ENCODE data around the gene EPB41L4B.

The EPB41L4B gene

GRCh38 chr9:109190151-109190550 lies 130.7 kb downstream of the EPB41L4B start:
- DNase-seq (ENCODE audit: extremely low read depth, insufficient read length): no peak

DNA sequence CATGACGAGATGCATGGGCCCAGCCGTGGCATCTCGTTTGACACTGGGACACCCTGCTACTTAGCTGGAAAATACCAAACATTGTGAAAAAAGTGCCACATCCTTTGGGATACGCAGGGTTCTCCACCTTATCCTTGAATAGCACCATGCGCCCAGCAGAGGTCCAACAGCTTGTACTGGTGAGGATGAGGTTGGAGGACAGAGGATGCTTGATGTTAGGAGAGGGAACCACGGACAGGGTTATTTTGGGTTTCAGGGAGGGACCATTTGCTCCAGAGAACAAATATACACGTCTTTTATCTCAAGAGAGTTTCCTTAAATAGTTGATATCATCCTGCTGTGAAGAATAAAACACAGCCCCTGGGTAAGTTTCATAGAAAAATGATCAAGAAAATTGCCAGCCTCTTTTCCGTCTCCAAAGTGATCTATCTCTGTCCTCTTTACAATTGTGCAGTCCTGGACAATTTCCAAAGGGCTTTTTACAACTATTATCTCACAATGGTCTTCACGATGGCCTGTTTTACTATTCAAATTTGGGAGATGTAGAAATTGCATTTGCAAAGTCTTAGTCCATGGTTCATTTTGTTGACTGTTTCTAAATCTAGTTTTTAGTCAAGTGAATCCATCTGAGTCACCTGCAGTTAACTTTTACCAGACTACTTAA lies 133.9 kb downstream of the EPB41L4B start:
- no peak for DNase-seq (ENCODE audit: extremely low read depth, insufficient read length)

More at GRCh38 chr9:109190151-109190550, 130.7 kb downstream of the EPB41L4B start:
- H3K27me3 ChIP-seq (replicated peaks; ENCODE audit: control insufficient read depth, insufficient read depth, low read length): no peaks in the 10 kb centered on the region
- TF ChIP-seq CTCF (IDR thresholded peaks at IDR 0.05; ENCODE audit: insufficient read depth, low read length, poor library complexity, severe bottlenecking): no peak
- H3K4me3 ChIP-seq (replicated peaks; ENCODE audit: low read depth, low read length): no peak overlapping the region
- no peaks in the 10 kb centered on the region for H3K36me3 ChIP-seq (ENCODE audit: control insufficient read depth, insufficient read depth, low read length)

GRCh38 chr9:109182940-109183798 lies 137.7 kb downstream of the EPB41L4B start:
- H3K27me3 ChIP-seq (replicated peaks; ENCODE audit: control insufficient read depth, insufficient read depth, low read length): no peaks in the 10 kb centered on the region
- peak; percentile 71 for TF ChIP-seq CTCF (IDR thresholded peaks at IDR 0.05; ENCODE audit: insufficient read depth, low read length, poor library complexity, severe bottlenecking)
- DNase-seq (ENCODE audit: extremely low read depth, insufficient read length): peak; percentile 28
- no peaks in the 10 kb centered on the region for H3K36me3 ChIP-seq (ENCODE audit: control insufficient read depth, insufficient read depth, low read length)
- H3K4me3 ChIP-seq (replicated peaks; ENCODE audit: low read depth, low read length): no peak overlapping the region

More for the DNA sequence above, 133.9 kb downstream of the EPB41L4B start:
- no peak for TF ChIP-seq CTCF (IDR thresholded peaks at IDR 0.05; ENCODE audit: insufficient read depth, low read length, poor library complexity, severe bottlenecking)
- Histone ChIP-seq H3K4me3 (replicated peaks; ENCODE audit: low read depth, low read length) (no peak overlapping the region), H3K36me3 (ENCODE audit: control insufficient read depth, insufficient read depth, low read length) (no peaks in the 10 kb centered on the region), H3K27me3 (replicated peaks; ENCODE audit: control insufficient read depth, insufficient read depth, low read length) (no peaks in the 10 kb centered on the region)

- no peaks in the 10 kb centered on the region for H3K36me3 ChIP-seq (ENCODE audit: control insufficient read depth, insufficient read depth, low read length)
- no peaks in the 10 kb centered on the region for H3K27me3 ChIP-seq (replicated peaks; ENCODE audit: control insufficient read depth, insufficient read depth, low read length)
- no peak for DNase-seq (ENCODE audit: extremely low read depth, insufficient read length)
- TF ChIP-seq CTCF (IDR thresholded peaks at IDR 0.05; ENCODE audit: insufficient read depth, low read length, poor library complexity, severe bottlenecking): no peak
- H3K4me3 ChIP-seq (replicated peaks; ENCODE audit: low read depth, low read length): no peak overlapping the region
These were observed 138.3 kb downstream of the EPB41L4B start for GRCh38 chr9:109182550-109182939.

DNA sequence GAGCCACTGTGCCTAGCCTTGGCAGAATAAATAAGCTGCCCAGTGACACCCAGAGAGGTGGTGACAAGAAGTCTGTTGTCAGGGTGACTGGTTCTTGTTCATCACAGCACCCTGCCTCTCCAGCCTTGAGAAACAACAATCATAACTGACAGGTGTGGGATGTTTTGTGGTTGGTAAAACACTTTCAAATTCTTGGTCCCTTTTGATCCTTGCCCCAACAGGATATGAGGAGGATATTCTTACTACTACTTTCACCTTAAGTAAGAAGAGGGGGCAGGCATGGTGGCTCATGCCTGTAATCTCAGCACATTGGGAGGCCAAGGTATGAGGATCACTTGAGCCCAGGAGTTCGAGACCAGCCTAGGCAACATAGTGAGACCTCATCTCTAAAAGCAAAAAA lies 139.6 kb downstream of the EPB41L4B start:
- peak; percentile 53 for DNase-seq (ENCODE audit: extremely low read depth, insufficient read length)
- TF ChIP-seq CTCF (IDR thresholded peaks at IDR 0.05; ENCODE audit: insufficient read depth, low read length, poor library complexity, severe bottlenecking): no peak

More for the DNA sequence above, 139.6 kb downstream of the EPB41L4B start:
- Histone ChIP-seq H3K36me3 (ENCODE audit: control insufficient read depth, insufficient read depth, low read length) (no peaks in the 10 kb centered on the region), H3K4me3 (replicated peaks; ENCODE audit: low read depth, low read length) (no peak overlapping the region), H3K27me3 (replicated peaks; ENCODE audit: control insufficient read depth, insufficient read depth, low read length) (no peaks in the 10 kb centered on the region)
